GM18861 (cell line): ENCODE results near the gene C15orf62.

ENCODE experiments used
- ATAC-seq: cut with Tn5 transposase; IDR thresholded peaks from one replicate; pipeline ENCODE4 v1.9.1; 2021; ENCODE audit not compliant: unreplicated experiment

The C15orf62 gene

DNA sequence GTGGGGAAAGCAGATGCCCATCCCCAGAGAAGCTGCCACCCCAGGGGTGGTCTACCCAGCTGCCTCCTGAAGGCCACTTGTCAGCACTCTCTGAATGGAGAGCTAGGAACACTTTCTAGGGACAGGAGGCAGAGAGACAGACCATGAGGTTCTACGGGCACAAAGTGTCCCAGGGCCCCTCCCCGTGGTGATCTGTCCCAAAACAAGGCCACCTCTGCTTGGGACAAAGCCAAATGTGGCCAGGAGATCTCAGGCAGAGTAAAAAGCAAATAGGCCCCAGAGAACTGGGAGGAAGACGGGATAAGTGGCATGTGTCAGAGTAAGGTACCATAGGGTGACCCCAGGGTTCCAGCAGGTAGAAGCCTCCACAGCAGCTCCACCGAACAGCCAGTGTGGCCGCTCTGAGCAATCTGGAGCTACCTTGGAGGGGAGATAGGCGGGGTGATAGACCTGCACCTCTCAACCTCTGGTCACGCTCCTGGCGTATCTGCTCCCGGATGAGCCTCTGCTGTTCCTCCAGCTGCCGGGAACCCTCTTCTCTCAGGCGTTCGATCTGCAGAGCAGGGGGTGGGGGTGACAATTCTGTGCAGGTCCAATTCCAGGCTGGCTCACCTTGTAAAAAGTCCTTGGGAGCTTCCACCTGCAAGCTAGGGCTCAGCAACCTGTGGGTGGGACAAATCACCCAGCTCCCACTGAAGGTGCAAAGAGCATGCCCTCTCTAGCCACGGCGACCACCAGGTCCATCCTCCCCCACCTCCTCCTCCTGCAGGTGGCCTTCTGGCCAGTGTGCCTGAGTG lies 6.2 kb downstream of the C15orf62 start:
- ATAC-seq, result no peak

GRCh38 chr15:40776537-40777141 lies 6.9 kb downstream of the C15orf62 start:
- no peak for ATAC-seq

DNA sequence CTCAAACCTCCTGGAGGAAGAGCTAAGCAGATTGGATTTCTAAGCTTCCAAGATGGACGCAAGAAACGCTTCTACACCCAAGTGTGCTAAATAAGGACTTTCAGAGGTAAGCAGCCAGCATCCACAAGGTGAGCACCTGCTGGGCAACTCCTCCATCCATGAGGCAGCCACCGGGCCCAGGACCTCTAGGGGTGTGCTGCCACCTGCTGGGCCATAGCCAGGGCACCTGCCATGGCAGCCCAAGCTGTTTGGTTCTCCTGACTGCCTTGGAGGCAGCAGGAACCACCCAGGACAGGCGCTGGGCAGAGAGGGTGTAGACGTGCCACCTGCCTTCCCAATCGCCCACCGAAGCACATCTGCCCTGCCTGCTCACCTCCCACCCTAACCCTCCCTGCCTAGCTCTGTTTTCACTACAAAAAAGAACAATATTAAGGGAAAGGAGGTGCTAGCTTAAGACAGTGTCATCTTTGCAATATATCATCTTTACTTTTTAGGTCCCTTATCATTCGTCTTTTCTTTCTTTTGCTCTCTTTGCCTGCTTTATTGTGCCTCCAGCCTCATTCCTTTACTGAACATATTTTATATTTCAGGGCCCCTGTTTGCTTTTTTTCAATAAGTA lies 12.9 kb downstream of the C15orf62 start:
- ATAC-seq, result peak; percentile 76

DNA sequence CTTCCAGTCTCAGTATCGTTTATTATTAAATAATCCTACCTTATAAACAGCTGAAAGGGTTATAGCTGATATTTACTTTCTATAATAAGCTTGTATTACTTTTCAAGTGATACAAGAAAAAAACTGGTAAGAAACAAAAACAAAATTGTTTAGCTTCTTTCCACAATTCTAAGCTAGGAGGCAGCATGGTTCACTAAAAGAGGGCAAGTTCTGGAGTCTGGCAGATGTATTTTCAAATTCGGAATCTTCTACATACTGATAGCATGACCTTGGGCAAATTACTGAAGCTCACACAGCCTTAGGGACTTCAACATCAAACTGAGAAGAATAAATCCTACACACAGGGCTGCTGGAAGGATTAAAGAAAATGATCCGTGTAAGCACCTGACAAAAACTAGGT lies 15.4 kb downstream of the C15orf62 start:
- ATAC-seq, result no peak

DNA sequence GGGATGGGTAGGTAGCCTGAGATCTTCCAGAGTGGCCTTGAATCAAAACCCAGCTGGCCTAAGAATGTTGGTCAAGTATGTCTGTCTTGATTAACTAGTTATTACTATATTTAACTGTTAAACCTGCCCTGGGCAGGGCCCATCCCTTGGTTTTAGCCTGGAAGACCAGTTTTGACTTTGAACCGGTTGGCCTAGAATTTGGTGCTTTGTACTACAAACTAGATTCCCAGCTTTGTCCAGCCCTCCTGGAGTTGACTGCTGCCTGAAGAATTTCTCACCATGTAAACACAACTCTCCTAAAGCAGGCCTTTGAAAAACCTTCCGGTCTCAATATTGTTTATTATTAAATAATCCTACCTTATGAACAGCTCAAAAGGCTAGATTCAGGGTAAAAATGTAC lies 16.0 kb downstream of the C15orf62 start:
- ATAC-seq, result no peak

GRCh38 chr15:40787344-40787841 lies 17.6 kb downstream of the C15orf62 start:
- ATAC-seq, result no peak

GRCh38 chr15:40787991-40788390 lies 18.2 kb downstream of the C15orf62 start:
- ATAC-seq, result no peak

GRCh38 chr15:40789119-40789518 lies 19.3 kb downstream of the C15orf62 start:
- no peak for ATAC-seq

GRCh38 chr15:40789999-40790398 lies 20.2 kb downstream of the C15orf62 start:
- no peak for ATAC-seq

- no peak for ATAC-seq
Observed at GRCh38 chr15:40790718-40791117, 20.9 kb downstream of the C15orf62 start.

GRCh38 chr15:40792394-40792793 lies 22.6 kb downstream of the C15orf62 start:
- ATAC-seq, result no peak

GRCh38 chr15:40793216-40793989 lies 23.6 kb downstream of the C15orf62 start:
- no peak for ATAC-seq

GRCh38 chr15:40796041-40796440 lies 26.3 kb downstream of the C15orf62 start:
- no peak for ATAC-seq

DNA sequence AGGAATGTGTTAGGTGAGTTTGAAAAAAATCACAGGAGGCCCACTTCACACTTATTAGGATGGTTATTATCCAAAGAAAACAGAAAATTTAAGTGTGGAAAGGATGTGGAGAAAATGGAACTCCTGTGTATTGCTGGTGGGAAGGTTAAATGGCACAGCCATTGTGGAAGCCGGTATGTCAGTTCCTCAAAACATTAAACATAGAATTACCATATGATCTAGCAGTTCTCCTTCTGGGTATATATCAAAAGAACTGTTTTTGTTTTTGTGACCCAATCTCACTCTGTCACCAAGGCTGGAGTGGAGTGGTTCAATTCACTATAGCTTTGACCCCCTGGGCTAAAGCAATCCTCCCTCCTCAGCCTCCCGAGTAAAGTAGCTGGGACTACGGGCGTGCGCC lies 26.7 kb downstream of the C15orf62 start:
- no peak for ATAC-seq

DNA sequence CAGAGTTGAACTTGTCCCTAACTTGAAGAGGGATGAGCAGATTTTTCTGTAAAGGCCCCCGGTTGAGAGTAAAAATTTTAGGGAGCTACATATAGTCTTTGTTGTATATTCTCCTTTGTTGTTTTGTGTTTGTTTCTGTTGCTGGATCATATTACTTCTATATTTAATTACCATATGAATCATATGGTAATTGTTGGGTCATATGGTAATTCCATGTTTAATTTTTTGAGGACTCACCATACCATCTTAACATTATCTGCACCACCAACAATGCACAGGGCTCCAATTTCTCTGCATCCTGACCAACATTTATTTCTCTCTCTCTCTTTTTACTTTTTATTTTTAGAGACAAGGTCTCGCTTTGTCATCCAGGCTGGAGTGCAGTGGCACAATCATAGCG lies 29.7 kb downstream of the C15orf62 start:
- ATAC-seq, result no peak

- ATAC-seq, result no peak
Observed at GRCh38 chr15:40803076-40803475, 33.3 kb downstream of the C15orf62 start.

- ATAC-seq, result no peak
Observed at GRCh38 chr15:40803688-40804087, 33.9 kb downstream of the C15orf62 start.

DNA sequence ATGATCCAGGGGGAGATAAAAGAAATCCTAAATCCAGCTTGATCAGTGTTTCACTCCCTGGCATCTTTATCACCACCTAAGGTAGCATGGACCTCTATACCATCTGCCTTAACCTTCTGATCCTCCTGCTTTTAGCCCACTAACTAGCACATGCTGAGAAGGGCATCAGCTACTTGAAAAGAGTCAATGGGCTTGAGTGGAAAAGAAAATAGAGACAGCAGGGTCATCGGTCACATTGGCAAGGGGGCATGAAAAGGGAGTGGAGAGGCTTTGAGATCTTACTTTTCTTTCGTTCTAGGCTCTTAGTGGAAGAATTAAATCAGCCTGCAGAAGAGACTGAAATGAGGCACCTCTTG lies 36.9 kb downstream of the C15orf62 start:
- ATAC-seq, result no peak

- ATAC-seq, result peak; percentile 89
Observed at GRCh38 chr15:40807028-40807887, 37.5 kb downstream of the C15orf62 start, which contains the start of the genes DNAJC17 and ZFYVE19. TSS of gene DNAJC17 (minus strand) at chr15:40807473. CDS start at chr15:40807446, 27 bp downstream. TSS of gene ZFYVE19 (plus strand) at chr15:40807089. CDS start at chr15:40807590, 501 bp downstream.

GRCh38 chr15:40807888-40808461 lies 38.2 kb downstream of the C15orf62 start:
- no peak for ATAC-seq
